Measurements from ENCODE around the gene CBLC. TPM values are rescaled to one million over a fixed set of nuclear protein-coding genes. Genes with fewer than 3 reads are reported as not detected.

CBLC gene
- polyA plus RNA-seq, 1 donor from 2014 or later, result not detected

DNA sequence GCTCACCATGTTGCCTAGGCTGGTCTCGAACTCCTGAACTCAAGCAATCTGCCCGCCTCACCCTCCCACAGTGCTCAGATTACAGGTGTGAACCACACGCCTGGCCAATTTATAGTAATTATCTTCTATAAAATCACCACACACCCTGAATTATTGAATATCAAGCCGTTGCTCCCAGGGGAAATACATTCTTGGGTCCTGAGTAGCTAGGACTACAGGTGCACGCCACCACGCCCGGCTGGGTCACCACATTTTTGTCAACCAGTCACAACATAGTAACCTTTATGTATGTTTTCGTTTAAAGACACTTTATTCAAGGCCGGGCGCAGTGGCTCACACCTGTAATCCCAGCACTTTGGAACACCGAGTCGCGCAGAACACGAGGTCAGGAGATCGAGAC is 8.3 kb downstream of the CBLC start:
- no peaks in the 10 kb centered on the region for H3K9me3 ChIP-seq (ENCODE audit: low read length)
- H3K9me2 ChIP-seq (ENCODE audit: insufficient read depth, low read length), result no peaks in the 10 kb centered on the region
- no peaks in the 10 kb centered on the region for H3K36me3 ChIP-seq (ENCODE audit: insufficient read depth, low read length)
- H3K9ac ChIP-seq (ENCODE audit: low read length), result no peak overlapping the region
- H4K20me1 ChIP-seq (ENCODE audit: insufficient read depth), result no peaks in the 10 kb centered on the region
- H3K27ac ChIP-seq (ENCODE audit: low read length), result no peak overlapping the region
- H3K4me2 ChIP-seq (ENCODE audit: low read length), result no peak overlapping the region
- TF ChIP-seq POLR2AphosphoS5 (IDR thresholded peaks at IDR 0.05) (no peak), MXI1 (conservative IDR thresholded peaks at IDR 0.05; ENCODE audit: poor library complexity, severe bottlenecking) (no peak), EZH2 (IDR thresholded peaks at IDR 0.05; ENCODE audit: borderline replicate concordance, insufficient read depth, low read length, poor library complexity, severe bottlenecking) (no peak), REST (IDR thresholded peaks at IDR 0.05; ENCODE audit: borderline replicate concordance) (no peak), EP300 (conservative IDR thresholded peaks at IDR 0.05; ENCODE audit: poor library complexity, severe bottlenecking) (no peak)
- H2AFZ ChIP-seq (ENCODE audit: low read depth, low read length), result no peak overlapping the region
- no peaks in the 10 kb centered on the region for H3K79me2 ChIP-seq (replicated peaks; ENCODE audit: insufficient read depth, low read length)
- H3F3A ChIP-seq (ENCODE audit: insufficient read depth, low read length, poor library complexity, severe bottlenecking), result no peaks in the 10 kb centered on the region
- no peaks in the 10 kb centered on the region for H3K27me3 ChIP-seq (ENCODE audit: insufficient read depth, low read depth, low read length)
- no peak overlapping the region for H3K4me3 ChIP-seq (ENCODE audit: low read length)

GRCh38 chr19:44788971-44789370 is 11.3 kb downstream of the CBLC start:
- no peak overlapping the region for H3K27ac ChIP-seq (ENCODE audit: low read length)
- no peak overlapping the region for H3K4me3 ChIP-seq (ENCODE audit: low read length)
- H3K9me2 ChIP-seq (ENCODE audit: insufficient read depth, low read length), result no peaks in the 10 kb centered on the region
- H3K9ac ChIP-seq (ENCODE audit: low read length), result no peak overlapping the region
- H4K20me1 ChIP-seq (ENCODE audit: insufficient read depth), result no peaks in the 10 kb centered on the region
- H3K27me3 ChIP-seq (ENCODE audit: insufficient read depth, low read depth, low read length), result no peaks in the 10 kb centered on the region
- H2AFZ ChIP-seq (ENCODE audit: low read depth, low read length), result no peak overlapping the region
- H3K9me3 ChIP-seq (ENCODE audit: low read length), result no peaks in the 10 kb centered on the region
- no peaks in the 10 kb centered on the region for H3K36me3 ChIP-seq (ENCODE audit: insufficient read depth, low read length)
- H3F3A ChIP-seq (ENCODE audit: insufficient read depth, low read length, poor library complexity, severe bottlenecking), result no peaks in the 10 kb centered on the region
- H3K4me2 ChIP-seq (ENCODE audit: low read length), result no peak overlapping the region
- H3K79me2 ChIP-seq (replicated peaks; ENCODE audit: insufficient read depth, low read length), result no peaks in the 10 kb centered on the region
- TF ChIP-seq SMC3 (conservative IDR thresholded peaks at IDR 0.05; ENCODE audit: poor library complexity) (no peak), EP300 (conservative IDR thresholded peaks at IDR 0.05; ENCODE audit: poor library complexity, severe bottlenecking) (no peak), MXI1 (conservative IDR thresholded peaks at IDR 0.05; ENCODE audit: poor library complexity, severe bottlenecking) (no peak), EZH2 (IDR thresholded peaks at IDR 0.05; ENCODE audit: borderline replicate concordance, insufficient read depth, low read length, poor library complexity, severe bottlenecking) (no peak), POLR2AphosphoS5 (IDR thresholded peaks at IDR 0.05) (no peak), TAF1 (IDR thresholded peaks at IDR 0.05; ENCODE audit: low read depth) (no peak), RAD21 (conservative IDR thresholded peaks at IDR 0.05) (no peak), REST (IDR thresholded peaks at IDR 0.05; ENCODE audit: borderline replicate concordance) (no peak)
- TF ChIP-seq, protein P1, sequence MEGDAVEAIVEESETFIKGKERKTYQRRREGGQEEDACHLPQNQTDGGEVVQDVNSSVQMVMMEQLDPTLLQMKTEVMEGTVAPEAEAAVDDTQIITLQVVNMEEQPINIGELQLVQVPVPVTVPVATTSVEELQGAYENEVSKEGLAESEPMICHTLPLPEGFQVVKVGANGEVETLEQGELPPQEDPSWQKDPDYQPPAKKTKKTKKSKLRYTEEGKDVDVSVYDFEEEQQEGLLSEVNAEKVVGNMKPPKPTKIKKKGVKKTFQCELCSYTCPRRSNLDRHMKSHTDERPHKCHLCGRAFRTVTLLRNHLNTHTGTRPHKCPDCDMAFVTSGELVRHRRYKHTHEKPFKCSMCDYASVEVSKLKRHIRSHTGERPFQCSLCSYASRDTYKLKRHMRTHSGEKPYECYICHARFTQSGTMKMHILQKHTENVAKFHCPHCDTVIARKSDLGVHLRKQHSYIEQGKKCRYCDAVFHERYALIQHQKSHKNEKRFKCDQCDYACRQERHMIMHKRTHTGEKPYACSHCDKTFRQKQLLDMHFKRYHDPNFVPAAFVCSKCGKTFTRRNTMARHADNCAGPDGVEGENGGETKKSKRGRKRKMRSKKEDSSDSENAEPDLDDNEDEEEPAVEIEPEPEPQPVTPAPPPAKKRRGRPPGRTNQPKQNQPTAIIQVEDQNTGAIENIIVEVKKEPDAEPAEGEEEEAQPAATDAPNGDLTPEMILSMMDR (IDR thresholded peaks at IDR 0.05; ENCODE audit: poor library complexity, severe bottlenecking), result no peak

All from neural cell (in vitro differentiated cells).